ENCODE measurements around the gene MAST2. TPM values are rescaled to one million over a fixed set of nuclear protein-coding genes. Genes with fewer than 3 reads are reported as not detected.

MAST2 gene
- total and polyA plus RNA-seq, 9 of the 15 experiments (the other 6 are each of a cell fraction or from before 2014, with no cell fraction given): 0.73 to 32.0 (median 17.8) TPM

- TF ChIP-seq PATZ1 (CRISPR knock-in tag; IDR thresholded peaks at IDR 0.05; ENCODE audit: borderline replicate concordance) (no peak), ZNF316 (IDR thresholded peaks at IDR 0.05) (no peak), POLR2A (conservative IDR thresholded peaks at IDR 0.05) (no peak), HDAC1 (IDR thresholded peaks at IDR 0.05) (no peak), MBD2 (IDR thresholded peaks at IDR 0.05; ENCODE audit: borderline replicate concordance, low read depth) (no peak), ELF2 (CRISPR knock-in tag; IDR thresholded peaks at IDR 0.05) (no peak), C11orf30 (IDR thresholded peaks at IDR 0.05; ENCODE audit: low read depth) (no peak)
- TF ChIP-seq, protein P1, sequence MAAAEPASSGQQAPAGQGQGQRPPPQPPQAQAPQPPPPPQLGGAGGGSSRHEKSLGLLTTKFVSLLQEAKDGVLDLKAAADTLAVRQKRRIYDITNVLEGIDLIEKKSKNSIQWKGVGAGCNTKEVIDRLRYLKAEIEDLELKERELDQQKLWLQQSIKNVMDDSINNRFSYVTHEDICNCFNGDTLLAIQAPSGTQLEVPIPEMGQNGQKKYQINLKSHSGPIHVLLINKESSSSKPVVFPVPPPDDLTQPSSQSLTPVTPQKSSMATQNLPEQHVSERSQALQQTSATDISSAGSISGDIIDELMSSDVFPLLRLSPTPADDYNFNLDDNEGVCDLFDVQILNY (CRISPR knock-in tag; IDR thresholded peaks at IDR 0.05): no peak
- TF ChIP-seq, protein P2, sequence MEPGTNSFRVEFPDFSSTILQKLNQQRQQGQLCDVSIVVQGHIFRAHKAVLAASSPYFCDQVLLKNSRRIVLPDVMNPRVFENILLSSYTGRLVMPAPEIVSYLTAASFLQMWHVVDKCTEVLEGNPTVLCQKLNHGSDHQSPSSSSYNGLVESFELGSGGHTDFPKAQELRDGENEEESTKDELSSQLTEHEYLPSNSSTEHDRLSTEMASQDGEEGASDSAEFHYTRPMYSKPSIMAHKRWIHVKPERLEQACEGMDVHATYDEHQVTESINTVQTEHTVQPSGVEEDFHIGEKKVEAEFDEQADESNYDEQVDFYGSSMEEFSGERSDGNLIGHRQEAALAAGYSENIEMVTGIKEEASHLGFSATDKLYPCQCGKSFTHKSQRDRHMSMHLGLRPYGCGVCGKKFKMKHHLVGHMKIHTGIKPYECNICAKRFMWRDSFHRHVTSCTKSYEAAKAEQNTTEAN (CRISPR knock-in tag; IDR thresholded peaks at IDR 0.05): no peak
Observed at GRCh38 chr1:45824607-45825006, 21.2 kb downstream of the MAST2 start (continued).
